GM12865 (cell line): ENCODE measurements around the gene PAF1.

Experiments used
- DNase-seq: peaks from one replicate; pipeline ENCODE4 v3.0.0; 2010; ENCODE audit warnings: low read depth
- H3K4me3 ChIP-seq: 2 replicates; pipeline ENCODE4 v1.5.1; 2011; ENCODE audit warnings: mild to moderate bottlenecking, low read depth, low read length, control low read depth
- TF ChIP-seq, protein P1 (sequence below): IDR thresholded peaks from 2 replicates; pipeline ENCODE4 v1.5.1; 2011; ENCODE audit warnings: low read length, control low read depth, low read depth, inconsistent platforms; ENCODE audit not compliant: insufficient read depth; ENCODE audit errors: missing control alignments

Gene PAF1

DNA sequence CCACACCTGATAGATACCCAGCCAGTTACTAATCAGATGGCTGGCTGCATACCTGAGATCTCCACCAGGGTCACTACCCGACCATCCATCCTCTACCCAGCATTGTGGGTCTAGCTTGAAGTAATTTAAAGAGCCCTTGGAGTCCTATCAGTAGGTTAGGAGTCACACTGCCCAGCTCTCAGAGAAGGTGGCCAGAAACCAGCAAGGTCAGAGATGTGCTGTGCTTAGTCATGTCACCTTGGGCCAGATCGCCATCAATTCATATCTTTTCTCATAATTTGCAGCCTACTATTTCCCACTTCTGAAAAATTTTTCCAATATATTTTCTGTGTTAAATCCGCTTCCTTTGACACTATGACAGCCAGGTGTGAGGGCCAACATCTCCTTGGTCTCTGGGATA, 34.8 kb downstream of the PAF1 start:
- DNase-seq = no peak
- TF ChIP-seq, protein P1, sequence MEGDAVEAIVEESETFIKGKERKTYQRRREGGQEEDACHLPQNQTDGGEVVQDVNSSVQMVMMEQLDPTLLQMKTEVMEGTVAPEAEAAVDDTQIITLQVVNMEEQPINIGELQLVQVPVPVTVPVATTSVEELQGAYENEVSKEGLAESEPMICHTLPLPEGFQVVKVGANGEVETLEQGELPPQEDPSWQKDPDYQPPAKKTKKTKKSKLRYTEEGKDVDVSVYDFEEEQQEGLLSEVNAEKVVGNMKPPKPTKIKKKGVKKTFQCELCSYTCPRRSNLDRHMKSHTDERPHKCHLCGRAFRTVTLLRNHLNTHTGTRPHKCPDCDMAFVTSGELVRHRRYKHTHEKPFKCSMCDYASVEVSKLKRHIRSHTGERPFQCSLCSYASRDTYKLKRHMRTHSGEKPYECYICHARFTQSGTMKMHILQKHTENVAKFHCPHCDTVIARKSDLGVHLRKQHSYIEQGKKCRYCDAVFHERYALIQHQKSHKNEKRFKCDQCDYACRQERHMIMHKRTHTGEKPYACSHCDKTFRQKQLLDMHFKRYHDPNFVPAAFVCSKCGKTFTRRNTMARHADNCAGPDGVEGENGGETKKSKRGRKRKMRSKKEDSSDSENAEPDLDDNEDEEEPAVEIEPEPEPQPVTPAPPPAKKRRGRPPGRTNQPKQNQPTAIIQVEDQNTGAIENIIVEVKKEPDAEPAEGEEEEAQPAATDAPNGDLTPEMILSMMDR = no peak
- H3K4me3 ChIP-seq = no peak overlapping the region

GRCh38 chr19:39355253-39355652, 35.7 kb downstream of the PAF1 start:
- DNase-seq = no peak
- TF ChIP-seq, protein P1 = no peak
- H3K4me3 ChIP-seq = no peak overlapping the region

DNA sequence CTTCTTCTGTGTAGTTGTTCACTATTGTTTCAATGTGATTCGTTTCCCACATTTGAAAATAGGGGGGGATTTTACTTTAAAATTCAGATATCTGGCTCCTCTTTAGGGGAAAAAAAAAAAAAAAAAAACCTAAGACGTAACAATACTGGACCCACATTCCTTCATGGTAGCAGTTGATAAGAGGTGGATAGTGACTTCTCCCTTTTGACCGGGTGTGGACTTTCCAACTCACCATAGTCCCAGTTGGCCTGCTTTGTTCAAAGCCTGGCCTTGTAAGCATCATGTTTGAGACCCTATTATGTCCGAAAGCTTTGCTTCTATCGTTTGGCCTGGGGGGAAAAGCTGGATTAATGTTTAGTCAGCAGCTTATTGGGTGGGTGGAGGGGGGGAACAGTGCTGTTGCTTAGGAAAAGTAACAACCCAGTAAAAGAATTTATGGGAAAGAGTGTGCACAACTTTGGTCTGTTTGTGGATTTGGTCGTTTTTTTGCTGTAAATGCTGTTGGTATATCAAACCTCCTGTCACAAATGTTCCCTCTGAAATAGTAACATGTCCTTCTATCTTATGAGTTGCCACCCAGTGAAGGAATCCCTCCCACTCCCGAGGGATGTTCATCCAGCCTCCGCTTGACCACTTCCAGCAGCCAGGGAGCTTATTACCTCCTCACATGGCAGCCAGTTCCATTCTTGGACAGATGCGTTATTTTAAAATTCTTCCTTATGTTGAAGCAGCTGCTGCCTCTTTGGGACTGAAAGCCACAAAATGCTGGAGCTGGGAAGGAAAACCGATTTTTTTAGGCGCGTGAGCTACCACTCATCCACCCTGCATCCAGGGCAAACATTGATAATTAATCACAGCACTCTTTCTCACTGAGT, 38.3 kb downstream of the PAF1 start:
- no peak overlapping the region for H3K4me3 ChIP-seq
- TF ChIP-seq, protein P1 = no peak
- no peak for DNase-seq

DNA sequence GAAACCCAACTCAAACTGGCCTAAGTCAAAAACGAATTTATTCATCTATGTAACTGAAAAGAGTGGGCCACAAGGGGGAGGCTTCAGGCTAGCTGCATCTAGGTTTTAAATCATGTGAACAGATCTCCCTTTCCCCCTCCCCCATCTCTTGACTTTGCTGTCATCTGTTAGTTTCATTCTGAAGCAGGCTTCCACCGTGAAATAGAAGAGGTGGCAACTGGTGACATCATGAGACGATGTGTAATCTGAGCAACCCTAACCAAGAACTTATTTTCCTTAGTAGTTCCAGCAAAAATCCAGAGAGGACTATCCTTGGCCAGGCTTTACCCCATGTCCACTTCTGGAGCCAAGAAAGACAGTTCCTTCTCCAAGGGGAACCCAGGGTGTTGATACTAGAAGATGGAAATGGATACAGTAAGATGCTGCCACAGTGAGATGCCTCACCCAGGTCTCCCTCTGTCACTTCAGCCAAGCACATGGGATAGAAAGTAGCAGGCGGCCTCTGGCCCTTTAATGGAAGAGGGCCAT, 39.3 kb downstream of the PAF1 start:
- DNase-seq = peak; percentile 90
- TF ChIP-seq, protein P1 = peak; percentile 22

GRCh38 chr19:39350156-39350555, 40.8 kb downstream of the PAF1 start:
- H3K4me3 ChIP-seq = no peak overlapping the region
- DNase-seq = no peak
- TF ChIP-seq, protein P1 = no peak

More for the DNA sequence above, 39.3 kb downstream of the PAF1 start:
- no peak overlapping the region for H3K4me3 ChIP-seq

DNA sequence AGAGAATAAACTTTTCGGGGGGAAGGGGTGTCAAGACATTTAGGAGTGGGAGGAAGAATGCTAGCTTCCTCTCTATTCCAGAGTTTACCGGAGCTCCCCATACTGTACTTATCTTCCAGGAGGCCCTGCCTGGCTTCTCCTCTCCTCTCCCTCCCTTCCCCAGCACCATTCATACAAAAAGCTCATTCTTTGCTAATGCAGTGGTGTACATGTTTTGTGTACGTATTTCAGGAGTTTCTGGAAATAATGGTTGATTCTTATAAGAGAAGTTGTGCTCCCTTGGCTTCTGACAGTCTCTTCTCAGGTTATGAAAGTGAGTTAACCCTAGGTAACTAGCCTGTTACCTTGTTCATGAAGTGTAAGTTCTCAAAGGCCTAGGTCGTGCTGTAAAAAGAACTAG, 41.6 kb downstream of the PAF1 start:
- DNase-seq = no peak
- TF ChIP-seq, protein P1 = no peak

More for the DNA sequence above, 41.6 kb downstream of the PAF1 start:
- no peak overlapping the region for H3K4me3 ChIP-seq
